Stimulated activated memory B cell treated with anti-CD40 and anti-IgM and Interleukin-4, amounts not matched to agents 10 μg/mL and 1 μg/mL and 100 μg/mL, for 72 hours (primary cell): ENCODE data around the gene PJA1.
A peak's percentile ranks its signal among the peaks of the same experiment; 100 is the strongest.

ENCODE experiments used
- ATAC-seq: fragments of 150-1000 bp; cut with Tn5 transposase; 2 replicates; pipeline ENCODE4 v1.10.0; 2021
- H3K27ac Mint-ChIP-seq: one replicate; pipeline ENCODE4 v1.8.0; 2022; ENCODE audit warnings: mild to moderate bottlenecking, mixed read lengths
- H3K27me3 Mint-ChIP-seq: one replicate; pipeline ENCODE4 v1.8.0; 2022; ENCODE audit warnings: mixed read lengths
- H3K36me3 Mint-ChIP-seq: one replicate; pipeline ENCODE4 v1.8.0; 2022; ENCODE audit warnings: mixed read lengths
- H3K4me1 Mint-ChIP-seq: one replicate; pipeline ENCODE4 v1.8.0; 2022; ENCODE audit warnings: mixed read lengths
- H3K4me3 Mint-ChIP-seq: one replicate; pipeline ENCODE4 v1.8.0; 2022; ENCODE audit warnings: mild to moderate bottlenecking, moderate library complexity, mixed read lengths
- H3K9me3 Mint-ChIP-seq: one replicate; pipeline ENCODE4 v1.8.0; 2022; ENCODE audit warnings: mixed read lengths

The PJA1 gene

GRCh38 chrX:69179380-69179911 is 14.2 kb upstream of the PJA1 start:
- Mint-ChIP-seq H3K4me1 (no peaks in the 10 kb centered on the region), H3K9me3 (no peaks in the 10 kb centered on the region), H3K27ac (no peak overlapping the region), H3K36me3 (no peaks in the 10 kb centered on the region), H3K4me3 (no peak overlapping the region), H3K27me3 (peaks cover 20% of the 10 kb centered on the region)
- ATAC-seq = no peak

GRCh38 chrX:69178592-69178991 is 13.3 kb upstream of the PJA1 start:
- no peak for ATAC-seq
- Mint-ChIP-seq H3K27ac (no peak overlapping the region), H3K4me3 (no peak overlapping the region), H3K27me3 (peaks cover 20% of the 10 kb centered on the region), H3K4me1 (no peaks in the 10 kb centered on the region), H3K9me3 (no peaks in the 10 kb centered on the region), H3K36me3 (no peaks in the 10 kb centered on the region)

DNA sequence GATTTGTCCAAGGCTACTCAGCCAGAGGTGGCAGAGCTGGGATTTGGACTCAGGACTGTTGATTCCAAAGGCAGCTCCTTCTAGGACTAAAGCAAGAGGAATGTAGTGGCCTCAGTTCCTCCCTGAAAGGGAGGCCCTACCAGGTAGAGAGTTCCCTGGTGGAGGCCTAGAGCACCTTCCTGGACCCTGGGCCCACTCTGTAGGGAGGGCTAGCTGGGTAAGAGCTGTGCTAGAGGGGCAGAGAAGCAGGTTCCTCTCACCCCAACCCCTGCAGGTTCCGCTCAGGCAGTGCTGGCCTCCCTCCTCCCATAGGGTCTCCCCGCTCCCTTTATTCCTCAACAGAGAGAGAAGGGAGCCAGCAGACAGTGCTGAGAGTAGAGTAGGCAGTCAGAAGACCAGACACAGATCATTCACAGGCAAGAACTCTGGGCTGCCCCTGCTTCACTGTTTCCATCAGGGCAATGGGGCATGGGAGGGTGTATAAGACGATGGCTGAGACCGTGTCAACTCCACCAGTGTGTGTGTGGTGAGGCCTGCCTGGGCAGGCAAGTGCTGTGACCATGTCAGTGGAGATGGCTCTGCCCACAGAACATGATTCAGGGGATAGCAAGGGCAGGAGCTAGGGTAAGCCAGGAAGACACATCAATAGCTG is 12.4 kb upstream of the PJA1 start:
- no peak overlapping the region for H3K27ac Mint-ChIP-seq
- H3K9me3 Mint-ChIP-seq = no peaks in the 10 kb centered on the region
- H3K4me3 Mint-ChIP-seq = no peak overlapping the region
- peaks cover 20% of the 10 kb centered on the region for H3K27me3 Mint-ChIP-seq
- ATAC-seq = no peak
- no peaks in the 10 kb centered on the region for H3K4me1 Mint-ChIP-seq
- H3K36me3 Mint-ChIP-seq = no peaks in the 10 kb centered on the region

GRCh38 chrX:69176053-69176452 is 10.8 kb upstream of the PJA1 start:
- Mint-ChIP-seq H3K9me3 (no peaks in the 10 kb centered on the region), H3K4me3 (no peak overlapping the region), H3K36me3 (no peaks in the 10 kb centered on the region), H3K27ac (no peak overlapping the region), H3K4me1 (no peaks in the 10 kb centered on the region), H3K27me3 (peaks cover 15% of the 10 kb centered on the region)
- no peak for ATAC-seq

DNA sequence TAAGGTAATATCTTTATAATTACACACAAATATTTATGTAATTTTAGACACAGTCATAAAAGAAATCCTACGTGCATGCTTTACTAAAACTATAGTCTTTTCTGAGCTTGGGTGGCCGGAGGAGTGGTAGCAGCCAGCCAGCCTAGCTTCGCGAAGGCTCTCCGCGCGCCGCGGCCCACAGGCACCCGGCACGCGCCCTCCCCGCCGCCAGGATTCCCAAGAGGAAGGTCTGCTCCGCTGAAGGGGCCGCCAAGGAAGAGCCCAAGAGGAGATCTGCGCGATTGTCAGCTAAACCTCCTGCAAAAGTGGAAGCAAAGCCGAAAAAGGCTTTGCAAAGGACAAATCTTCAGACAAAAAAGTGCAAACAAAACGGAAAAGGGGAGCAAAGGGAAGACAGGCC is 8.7 kb upstream of the PJA1 start:
- H3K4me3 Mint-ChIP-seq = no peak overlapping the region
- H3K27ac Mint-ChIP-seq = no peak overlapping the region
- no peaks in the 10 kb centered on the region for H3K4me1 Mint-ChIP-seq
- H3K9me3 Mint-ChIP-seq = no peaks in the 10 kb centered on the region
- no peak for ATAC-seq
- H3K36me3 Mint-ChIP-seq = no peaks in the 10 kb centered on the region
- no peaks in the 10 kb centered on the region for H3K27me3 Mint-ChIP-seq

GRCh38 chrX:69172937-69173336 is 7.7 kb upstream of the PJA1 start:
- Mint-ChIP-seq H3K36me3 (no peaks in the 10 kb centered on the region), H3K9me3 (no peaks in the 10 kb centered on the region), H3K27me3 (no peaks in the 10 kb centered on the region), H3K4me1 (no peaks in the 10 kb centered on the region), H3K4me3 (no peak overlapping the region), H3K27ac (no peak overlapping the region)
- ATAC-seq = no peak

GRCh38 chrX:69170319-69170718 is 5.1 kb upstream of the PJA1 start:
- Mint-ChIP-seq H3K27ac (no peak overlapping the region), H3K9me3 (no peaks in the 10 kb centered on the region), H3K4me3 (no peak overlapping the region), H3K4me1 (no peaks in the 10 kb centered on the region), H3K36me3 (no peaks in the 10 kb centered on the region), H3K27me3 (no peaks in the 10 kb centered on the region)
- ATAC-seq = no peak

- Mint-ChIP-seq H3K27ac (peak overlapping the region; percentile 69), H3K27me3 (no peaks in the 10 kb centered on the region), H3K4me1 (peaks cover 30% of the 10 kb centered on the region), H3K9me3 (no peaks in the 10 kb centered on the region), H3K4me3 (peak overlapping the region; percentile 84), H3K36me3 (peaks cover 21% of the 10 kb centered on the region)
- peak; percentile 85 for ATAC-seq
Measured at GRCh38 chrX:69163936-69164741, 1.1 kb downstream of the PJA1 start.

GRCh38 chrX:69162361-69162865 is 2.8 kb downstream of the PJA1 start:
- no peaks in the 10 kb centered on the region for H3K9me3 Mint-ChIP-seq
- peaks cover 37% of the 10 kb centered on the region for H3K4me1 Mint-ChIP-seq
- H3K36me3 Mint-ChIP-seq = peaks cover 21% of the 10 kb centered on the region
- no peak overlapping the region for H3K4me3 Mint-ChIP-seq
- ATAC-seq = no peak
- no peak overlapping the region for H3K27ac Mint-ChIP-seq
- H3K27me3 Mint-ChIP-seq = no peaks in the 10 kb centered on the region

DNA sequence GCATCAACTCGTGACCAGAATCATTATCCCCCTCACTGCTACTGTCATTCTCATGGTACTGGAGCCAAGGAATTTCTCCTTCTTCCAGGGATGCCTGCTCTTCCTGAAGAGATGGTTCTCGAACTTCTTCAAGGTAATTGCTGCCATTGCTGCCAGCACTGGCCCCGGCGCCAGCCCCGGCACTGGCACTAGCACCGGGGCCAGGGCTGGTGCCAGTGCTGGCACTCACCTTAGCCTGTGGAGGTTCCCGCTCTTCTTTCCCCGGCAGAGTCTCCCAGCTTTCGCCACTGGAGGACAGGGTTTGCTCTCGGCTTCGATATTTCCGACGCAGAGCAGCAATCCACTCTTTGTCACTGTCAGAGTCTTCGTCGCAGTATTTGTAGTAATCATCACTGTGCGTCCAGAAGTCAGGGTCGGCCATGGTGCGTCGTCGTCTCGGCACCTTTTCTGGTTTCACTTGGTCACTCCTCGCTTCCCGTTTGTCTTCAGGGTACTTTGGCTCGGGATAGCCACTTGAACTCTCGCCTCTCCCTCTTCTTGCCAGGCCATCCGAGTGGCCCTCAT is 3.4 kb downstream of the PJA1 start:
- Mint-ChIP-seq H3K27ac (no peak overlapping the region), H3K4me1 (peaks cover 37% of the 10 kb centered on the region), H3K4me3 (no peak overlapping the region), H3K27me3 (no peaks in the 10 kb centered on the region), H3K9me3 (no peaks in the 10 kb centered on the region), H3K36me3 (peaks cover 21% of the 10 kb centered on the region)
- no peak for ATAC-seq

DNA sequence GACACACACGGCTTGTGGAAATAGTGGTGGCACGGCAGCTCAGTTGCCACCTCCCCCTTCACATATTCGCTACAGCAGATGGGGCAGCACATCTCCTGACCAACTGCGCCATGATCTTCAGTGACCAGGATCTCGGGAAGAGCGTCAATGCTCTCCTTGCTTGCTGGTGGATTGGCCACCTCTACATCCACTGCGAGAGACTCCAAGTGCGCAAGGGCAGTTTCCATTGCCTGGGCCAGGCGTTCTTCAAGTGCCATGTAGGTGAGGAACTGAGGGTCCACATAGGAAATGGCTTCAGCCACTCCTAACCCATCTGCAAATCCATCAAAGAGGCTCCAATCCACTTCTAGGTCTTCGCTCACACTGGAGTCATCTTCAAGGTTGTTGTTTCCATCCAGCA is 3.9 kb downstream of the PJA1 start:
- Mint-ChIP-seq H3K4me1 (peaks cover 37% of the 10 kb centered on the region), H3K27me3 (no peaks in the 10 kb centered on the region), H3K36me3 (peaks cover 21% of the 10 kb centered on the region), H3K9me3 (no peaks in the 10 kb centered on the region), H3K27ac (no peak overlapping the region), H3K4me3 (no peak overlapping the region)
- ATAC-seq = no peak

GRCh38 chrX:69158166-69158980 is 6.9 kb downstream of the PJA1 start:
- no peaks in the 10 kb centered on the region for H3K27me3 Mint-ChIP-seq
- no peaks in the 10 kb centered on the region for H3K9me3 Mint-ChIP-seq
- H3K27ac Mint-ChIP-seq = no peak overlapping the region
- H3K36me3 Mint-ChIP-seq = peaks cover 21% of the 10 kb centered on the region
- H3K4me1 Mint-ChIP-seq = peaks cover 24% of the 10 kb centered on the region
- no peak overlapping the region for H3K4me3 Mint-ChIP-seq
- ATAC-seq = peak; percentile 72

DNA sequence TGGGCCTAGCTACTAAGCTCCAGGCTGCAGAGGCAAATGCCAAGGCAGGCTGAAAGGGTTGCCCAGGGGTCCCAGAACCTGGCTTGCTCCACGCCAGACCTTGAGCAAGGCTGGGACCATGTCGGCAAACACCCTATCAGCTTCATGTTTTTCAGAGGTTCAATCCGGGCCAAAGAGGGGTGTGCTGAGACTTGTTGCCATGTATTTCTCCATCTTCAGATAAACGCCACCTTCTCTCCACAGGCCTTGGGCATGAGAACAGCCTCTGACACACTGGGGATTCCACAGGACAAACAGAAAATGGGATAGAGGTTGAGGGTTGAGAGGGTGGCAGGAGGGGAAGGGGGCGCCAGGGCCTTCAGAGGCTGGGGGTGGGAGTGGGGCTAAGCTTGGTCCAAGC is 8.6 kb downstream of the PJA1 start:
- no peak for ATAC-seq
- H3K27ac Mint-ChIP-seq = no peak overlapping the region
- H3K4me3 Mint-ChIP-seq = no peak overlapping the region
- peaks cover 5% of the 10 kb centered on the region for H3K36me3 Mint-ChIP-seq
- H3K27me3 Mint-ChIP-seq = no peaks in the 10 kb centered on the region
- H3K4me1 Mint-ChIP-seq = peaks cover 9% of the 10 kb centered on the region
- H3K9me3 Mint-ChIP-seq = no peaks in the 10 kb centered on the region

GRCh38 chrX:69155786-69156520 is 9.3 kb downstream of the PJA1 start:
- Mint-ChIP-seq H3K27ac (no peak overlapping the region), H3K4me1 (peaks cover 9% of the 10 kb centered on the region), H3K36me3 (peaks cover 5% of the 10 kb centered on the region), H3K4me3 (no peak overlapping the region), H3K27me3 (no peaks in the 10 kb centered on the region), H3K9me3 (no peaks in the 10 kb centered on the region)
- ATAC-seq = no peak
